ENCODE results near the gene SLC17A7. TPM values are rescaled to one million over a fixed set of nuclear protein-coding genes. Genes with fewer than 3 reads are reported as not detected.

Gene SLC17A7
- total RNA-seq, 1 experiment from 2014 or later: 1.6 TPM

DNA sequence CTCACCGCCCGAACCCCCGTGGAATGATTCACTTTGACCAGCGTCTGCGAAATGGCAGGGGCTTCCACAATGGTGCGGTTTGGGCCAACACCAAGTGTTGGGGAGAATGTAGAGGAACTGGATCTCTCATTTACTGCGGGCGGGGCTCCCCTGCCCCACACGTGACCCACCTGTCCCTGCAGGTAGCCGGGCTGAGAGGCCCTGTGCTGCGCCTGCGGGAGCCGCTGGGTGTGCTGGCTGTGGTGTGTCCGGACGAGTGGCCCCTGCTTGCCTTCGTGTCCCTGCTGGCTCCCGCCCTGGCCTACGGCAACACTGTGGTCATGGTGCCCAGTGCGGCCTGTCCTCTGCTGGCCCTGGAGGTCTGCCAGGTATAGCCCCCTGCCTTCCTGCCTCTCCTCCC is 26.9 kb upstream of the SLC17A7 start:
- H3K27me3 Mint-ChIP-seq (ENCODE audit: low read depth): no peaks in the 10 kb centered on the region
- ChIA-PET POLR2A (no interaction called here), CTCF (interaction anchor here (1.2 to 1.7 kb wide), 5 partner anchors 13 to 141 kb away, joined by 3 to 7 read pairs (median 5); partner anchors contain the start of gene ALDH16A1)
- H3K4me1 Mint-ChIP-seq: peaks cover 7% of the 10 kb centered on the region
- no peak overlapping the region for H3K27ac Mint-ChIP-seq
- no peak for ATAC-seq
- no peak for DNase-seq (ENCODE audit: low spot score)
- TF ChIP-seq ZBTB21 (CRISPR knock-in tag; IDR thresholded peaks at IDR 0.05; ENCODE audit: borderline replicate concordance): no peak
- TF ChIP-seq, protein P1, sequence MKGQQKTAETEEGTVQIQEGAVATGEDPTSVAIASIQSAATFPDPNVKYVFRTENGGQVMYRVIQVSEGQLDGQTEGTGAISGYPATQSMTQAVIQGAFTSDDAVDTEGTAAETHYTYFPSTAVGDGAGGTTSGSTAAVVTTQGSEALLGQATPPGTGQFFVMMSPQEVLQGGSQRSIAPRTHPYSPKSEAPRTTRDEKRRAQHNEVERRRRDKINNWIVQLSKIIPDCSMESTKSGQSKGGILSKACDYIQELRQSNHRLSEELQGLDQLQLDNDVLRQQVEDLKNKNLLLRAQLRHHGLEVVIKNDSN (CRISPR knock-in tag; IDR thresholded peaks at IDR 0.05): no peak
- TF ChIP-seq, protein P2, sequence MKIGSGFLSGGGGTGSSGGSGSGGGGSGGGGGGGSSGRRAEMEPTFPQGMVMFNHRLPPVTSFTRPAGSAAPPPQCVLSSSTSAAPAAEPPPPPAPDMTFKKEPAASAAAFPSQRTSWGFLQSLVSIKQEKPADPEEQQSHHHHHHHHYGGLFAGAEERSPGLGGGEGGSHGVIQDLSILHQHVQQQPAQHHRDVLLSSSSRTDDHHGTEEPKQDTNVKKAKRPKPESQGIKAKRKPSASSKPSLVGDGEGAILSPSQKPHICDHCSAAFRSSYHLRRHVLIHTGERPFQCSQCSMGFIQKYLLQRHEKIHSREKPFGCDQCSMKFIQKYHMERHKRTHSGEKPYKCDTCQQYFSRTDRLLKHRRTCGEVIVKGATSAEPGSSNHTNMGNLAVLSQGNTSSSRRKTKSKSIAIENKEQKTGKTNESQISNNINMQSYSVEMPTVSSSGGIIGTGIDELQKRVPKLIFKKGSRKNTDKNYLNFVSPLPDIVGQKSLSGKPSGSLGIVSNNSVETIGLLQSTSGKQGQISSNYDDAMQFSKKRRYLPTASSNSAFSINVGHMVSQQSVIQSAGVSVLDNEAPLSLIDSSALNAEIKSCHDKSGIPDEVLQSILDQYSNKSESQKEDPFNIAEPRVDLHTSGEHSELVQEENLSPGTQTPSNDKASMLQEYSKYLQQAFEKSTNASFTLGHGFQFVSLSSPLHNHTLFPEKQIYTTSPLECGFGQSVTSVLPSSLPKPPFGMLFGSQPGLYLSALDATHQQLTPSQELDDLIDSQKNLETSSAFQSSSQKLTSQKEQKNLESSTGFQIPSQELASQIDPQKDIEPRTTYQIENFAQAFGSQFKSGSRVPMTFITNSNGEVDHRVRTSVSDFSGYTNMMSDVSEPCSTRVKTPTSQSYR (CRISPR knock-in tag; IDR thresholded peaks at IDR 0.05): no peak
- TF ChIP-seq, protein P3, sequence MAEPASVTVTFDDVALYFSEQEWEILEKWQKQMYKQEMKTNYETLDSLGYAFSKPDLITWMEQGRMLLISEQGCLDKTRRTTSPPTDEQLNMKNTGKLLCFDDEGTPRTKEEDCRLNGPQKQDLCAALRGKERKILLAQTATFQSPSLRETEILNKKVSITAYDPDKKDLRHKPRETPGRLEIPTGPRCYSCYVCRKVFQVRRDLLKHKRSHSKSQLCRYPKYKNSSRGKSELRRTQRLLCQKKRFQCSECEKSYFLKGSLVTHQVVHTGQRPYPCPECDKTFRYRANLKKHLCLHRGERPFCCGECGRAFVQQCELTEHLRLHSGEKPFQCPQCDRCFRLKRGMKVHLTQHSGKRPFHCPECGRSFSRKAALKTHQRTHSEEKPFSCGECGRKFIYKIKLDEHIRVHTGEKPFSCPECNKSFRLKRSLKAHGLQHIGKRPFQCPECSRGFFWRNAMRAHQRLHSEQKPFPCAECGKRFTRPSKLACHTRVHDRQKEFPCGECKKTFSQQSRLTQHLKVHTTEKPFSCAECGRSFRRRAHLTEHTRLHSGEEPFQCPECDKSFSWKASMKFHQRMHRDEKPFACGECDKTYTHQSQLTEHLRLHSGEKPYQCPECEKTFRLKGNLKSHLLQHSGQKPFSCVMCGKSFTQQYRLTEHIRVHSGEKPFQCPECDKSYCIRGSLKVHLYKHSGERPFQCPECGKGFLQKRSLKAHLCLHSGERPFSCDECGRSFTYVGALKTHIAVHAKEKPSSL (CRISPR knock-in tag; conservative IDR thresholded peaks at IDR 0.05): no peak
- no peak for TF ChIP-seq TEAD1 (CRISPR knock-in tag; IDR thresholded peaks at IDR 0.05)
- TF ChIP-seq TEAD4 (CRISPR knock-in tag; IDR thresholded peaks at IDR 0.05): no peak
- no peak for TF ChIP-seq NR3C1 (CRISPR knock-in tag; conservative IDR thresholded peaks at IDR 0.05; ENCODE audit: low read depth)
- no peak for TF ChIP-seq NFYB (CRISPR knock-in tag; conservative IDR thresholded peaks at IDR 0.05; ENCODE audit: low read depth)
- TF ChIP-seq, protein P4, sequence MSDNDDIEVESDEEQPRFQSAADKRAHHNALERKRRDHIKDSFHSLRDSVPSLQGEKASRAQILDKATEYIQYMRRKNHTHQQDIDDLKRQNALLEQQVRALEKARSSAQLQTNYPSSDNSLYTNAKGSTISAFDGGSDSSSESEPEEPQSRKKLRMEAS (CRISPR knock-in tag; IDR thresholded peaks at IDR 0.05): no peak
- no peak for TF ChIP-seq ZNF232 (CRISPR knock-in tag; IDR thresholded peaks at IDR 0.05)
- TF ChIP-seq ETV6 (CRISPR knock-in tag; IDR thresholded peaks at IDR 0.05): no peak
- TF ChIP-seq, protein P5, sequence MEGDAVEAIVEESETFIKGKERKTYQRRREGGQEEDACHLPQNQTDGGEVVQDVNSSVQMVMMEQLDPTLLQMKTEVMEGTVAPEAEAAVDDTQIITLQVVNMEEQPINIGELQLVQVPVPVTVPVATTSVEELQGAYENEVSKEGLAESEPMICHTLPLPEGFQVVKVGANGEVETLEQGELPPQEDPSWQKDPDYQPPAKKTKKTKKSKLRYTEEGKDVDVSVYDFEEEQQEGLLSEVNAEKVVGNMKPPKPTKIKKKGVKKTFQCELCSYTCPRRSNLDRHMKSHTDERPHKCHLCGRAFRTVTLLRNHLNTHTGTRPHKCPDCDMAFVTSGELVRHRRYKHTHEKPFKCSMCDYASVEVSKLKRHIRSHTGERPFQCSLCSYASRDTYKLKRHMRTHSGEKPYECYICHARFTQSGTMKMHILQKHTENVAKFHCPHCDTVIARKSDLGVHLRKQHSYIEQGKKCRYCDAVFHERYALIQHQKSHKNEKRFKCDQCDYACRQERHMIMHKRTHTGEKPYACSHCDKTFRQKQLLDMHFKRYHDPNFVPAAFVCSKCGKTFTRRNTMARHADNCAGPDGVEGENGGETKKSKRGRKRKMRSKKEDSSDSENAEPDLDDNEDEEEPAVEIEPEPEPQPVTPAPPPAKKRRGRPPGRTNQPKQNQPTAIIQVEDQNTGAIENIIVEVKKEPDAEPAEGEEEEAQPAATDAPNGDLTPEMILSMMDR (IDR thresholded peaks at IDR 0.05): no peak
- TF ChIP-seq, protein P6, sequence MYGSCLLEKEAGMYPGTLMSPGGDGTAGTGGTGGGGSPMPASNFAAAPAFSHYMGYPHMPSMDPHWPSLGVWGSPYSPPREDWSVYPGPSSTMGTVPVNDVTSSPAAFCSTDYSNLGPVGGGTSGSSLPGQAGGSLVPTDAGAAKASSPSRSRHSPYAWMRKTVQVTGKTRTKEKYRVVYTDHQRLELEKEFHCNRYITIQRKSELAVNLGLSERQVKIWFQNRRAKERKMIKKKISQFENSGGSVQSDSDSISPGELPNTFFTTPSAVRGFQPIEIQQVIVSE (CRISPR knock-in tag; IDR thresholded peaks at IDR 0.05; ENCODE audit: borderline replicate concordance): no peak
- no peak for TF ChIP-seq NFE2L1 (CRISPR knock-in tag; IDR thresholded peaks at IDR 0.05)
- no peak for TF ChIP-seq KAT7 (CRISPR knock-in tag; IDR thresholded peaks at IDR 0.05; ENCODE audit: borderline replicate concordance)
- no peak for TF ChIP-seq ZNF219 (CRISPR knock-in tag; IDR thresholded peaks at IDR 0.05; ENCODE audit: borderline replicate concordance)
- TF ChIP-seq OVOL2 (CRISPR knock-in tag; IDR thresholded peaks at IDR 0.05; ENCODE audit: borderline replicate concordance): no peak
- H3K9me3 Mint-ChIP-seq: no peaks in the 10 kb centered on the region
- peaks cover 2% of the 10 kb centered on the region; the same call in 1 of the 2 replicates for H3K36me3 Mint-ChIP-seq
- no peak overlapping the region for H3K4me3 Mint-ChIP-seq

DNA sequence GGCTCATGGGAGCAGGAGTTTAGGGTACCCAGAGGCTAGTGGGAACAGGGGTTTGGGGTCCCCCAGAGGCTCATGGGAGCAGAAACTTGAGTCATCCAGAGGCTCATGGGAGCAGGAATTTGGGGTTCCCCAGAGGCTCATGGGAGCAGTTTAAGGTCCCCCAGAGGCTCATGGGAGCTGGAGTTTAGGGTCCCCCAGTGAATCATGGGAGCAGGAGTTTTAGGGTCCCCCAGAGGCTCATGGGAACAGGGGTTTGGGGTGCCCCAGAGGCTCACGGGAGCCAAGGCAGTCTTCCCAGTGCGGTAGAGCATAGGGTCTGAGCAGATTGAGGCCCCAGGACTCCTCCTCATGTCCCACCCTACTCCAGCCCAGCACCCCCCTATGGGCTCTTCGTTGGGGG is 24.0 kb upstream of the SLC17A7 start:
- no peak overlapping the region for H3K27ac Mint-ChIP-seq
- DNase-seq (ENCODE audit: low spot score) (no peak), ATAC-seq (no peak)
- POLR2A ChIA-PET: no interaction called here
- no peaks in the 10 kb centered on the region for H3K9me3 Mint-ChIP-seq
- TF ChIP-seq SMAD4 (CRISPR knock-in tag; IDR thresholded peaks at IDR 0.05) (no peak), GRHL2 (CRISPR knock-in tag; IDR thresholded peaks at IDR 0.05; ENCODE audit: insufficient replicate concordance, severe bottlenecking) (no peak), JAZF1 (CRISPR knock-in tag; IDR thresholded peaks at IDR 0.05) (no peak), HMGA2 (CRISPR knock-in tag; IDR thresholded peaks at IDR 0.05) (no peak), TEAD1 (CRISPR knock-in tag; IDR thresholded peaks at IDR 0.05) (no peak)
- H3K36me3 Mint-ChIP-seq: peaks cover 6% of the 10 kb centered on the region
- H3K27me3 Mint-ChIP-seq (ENCODE audit: low read depth): no peaks in the 10 kb centered on the region
- CTCF ChIA-PET: interaction anchor here (0.9 to 1.7 kb wide), 2 partner anchors 11 to 82 kb away, joined by 3 to 5 read pairs; no protein-coding TSS in a partner anchor
- H3K4me1 Mint-ChIP-seq: peaks cover 7% of the 10 kb centered on the region
- no peak overlapping the region for H3K4me3 Mint-ChIP-seq

All from WTC11 (cell line).